Keratinocyte (primary cell): ENCODE data around the gene SUGCT. TPM values are rescaled to one million over a fixed set of nuclear protein-coding genes. Genes with fewer than 3 reads are reported as not detected.

Source experiments
- DNase-seq: peaks from one replicate; pipeline ENCODE4 v3.0.0-alpha.2; 2011; ENCODE audit warnings: low read depth, missing footprints, low spot score
- FAIRE-seq: peaks from 2 replicates; lab custom pipeline; 2011; peaks lifted over from hg19 to GRCh38; lab: Jason Lieb, UNC
- H2AFZ ChIP-seq: 2 replicates; pipeline ENCODE4 v1.6.0; 2012; ENCODE audit warnings: low read length, control low read depth, inconsistent platforms; ENCODE audit not compliant: control insufficient read depth
- H3K27ac ChIP-seq: 2 replicates; pipeline ENCODE4 v1.5.1; 2011; ENCODE audit warnings: low read length; ENCODE audit not compliant: control insufficient read depth, insufficient read depth
- H3K27me3 ChIP-seq: 3 replicates; pipeline ENCODE4 v1.6.0; 2011; ENCODE audit warnings: low read length; ENCODE audit not compliant: control insufficient read depth, insufficient read depth; ENCODE audit errors: extremely low read depth
- H3K36me3 ChIP-seq, 2 experiments: 2 replicates in 1 of 2; 3 replicates in 1 of 2; pipeline ENCODE4 v1.5.1; 2011; ENCODE audit warnings: low read length in 2 of 2, mild to moderate bottlenecking in 1 of 2; ENCODE audit not compliant: control insufficient read depth in 2 of 2, insufficient read depth in 2 of 2; ENCODE audit errors: extremely low read depth in 1 of 2
- H3K4me1 ChIP-seq: 3 replicates; pipeline ENCODE4 v1.5.1; 2011; ENCODE audit warnings: low read length; ENCODE audit not compliant: control insufficient read depth, insufficient read depth; ENCODE audit errors: extremely low read depth
- H3K4me2 ChIP-seq: 3 replicates; pipeline ENCODE4 v1.6.0; 2011; ENCODE audit warnings: low read depth, low read length; ENCODE audit not compliant: control insufficient read depth, insufficient read depth; ENCODE audit errors: extremely low read depth
- H3K4me3 ChIP-seq, 3 experiments: fragments of 200-600 bp in 1 of 3; sonication (generic) in 1 of 3; 2 replicates in 2 of 3; 3 replicates in 1 of 3; pipeline ENCODE4 v1.5.1; 2011 to 2016; ENCODE audit warnings: low read length in 3 of 3, mild to moderate bottlenecking in 3 of 3, control low read depth in 2 of 3, inconsistent platforms in 1 of 3, low read depth in 1 of 3, mixed read lengths in 1 of 3, mixed run types in 1 of 3, moderate library complexity in 1 of 3; ENCODE audit not compliant: control insufficient read depth in 2 of 3, insufficient read depth in 2 of 3; ENCODE audit errors: extremely low read depth in 1 of 3
- H3K79me2 ChIP-seq: 2 replicates; pipeline ENCODE4 v1.6.0; 2012; ENCODE audit warnings: low read length; ENCODE audit not compliant: control insufficient read depth, insufficient read depth
- H3K9ac ChIP-seq: 3 replicates; pipeline ENCODE4 v1.6.0; 2011; ENCODE audit warnings: low read length; ENCODE audit not compliant: control insufficient read depth, insufficient read depth; ENCODE audit errors: extremely low read depth
- H3K9me1 ChIP-seq: 3 replicates; pipeline ENCODE4 v1.6.0; 2011; ENCODE audit warnings: low read length; ENCODE audit not compliant: control insufficient read depth, insufficient read depth; ENCODE audit errors: extremely low read depth
- H3K9me3 ChIP-seq: 2 replicates; pipeline ENCODE4 v1.5.1; 2012; ENCODE audit warnings: low read depth, low read length; ENCODE audit not compliant: control insufficient read depth
- H4K20me1 ChIP-seq: 3 replicates; pipeline ENCODE4 v1.6.0; 2011; ENCODE audit warnings: low read length; ENCODE audit not compliant: control insufficient read depth, insufficient read depth; ENCODE audit errors: extremely low read depth
- EZH2 ChIP-seq: IDR thresholded peaks from one replicate; pipeline ENCODE4 v1.6.1; 2012; ENCODE audit warnings: inconsistent platforms, mild to moderate bottlenecking, low read length, moderate library complexity
- dilution Hi-C: fragments of 300-500 bp; cut with MboI; formaldehyde crosslinking; loops from one replicate; pipeline ENCODE4 v1.7.0; 2020; ENCODE audit warnings: low sequenced_read_pairs; ENCODE audit not compliant: extremely low pct_ligation_motif_present
- polyA plus RNA-seq, 5 experiments: library from polyadenylated mRNA; depleted of rRNA in 3 of 5; stranded (reverse) in 3 of 5; stranded (forward) in 1 of 5; unstranded in 1 of 5; fragments of >200 nt; gene quantifications; 1 replicate in 1 of 5; 2 replicates in 3 of 5; 3 replicates in 1 of 5; pipeline versions ENCODE4 v1.2.1 to v1.2.3, GENCODE V29; 2011 to 2012; ENCODE audit warnings: missing spikeins in 2 of 5, low read depth in 1 of 5, low replicate concordance in 1 of 5
- TF ChIP-seq, protein P1 (sequence below), 3 experiments: IDR thresholded peaks in 1 of 3; conservative IDR thresholded peaks in 1 of 3; optimal IDR thresholded peaks in 1 of 3; 2 replicates in 2 of 3; 3 replicates in 1 of 3; pipeline versions ENCODE3 to v1.5.1; 2011; ENCODE audit warnings: low read length in 3 of 3, mild to moderate bottlenecking in 3 of 3, moderate library complexity in 2 of 3, control low read depth in 1 of 3, inconsistent platforms in 1 of 3; ENCODE audit not compliant: insufficient read depth in 2 of 3; ENCODE audit errors: extremely low read depth in 1 of 3

Gene SUGCT
- polyA plus RNA-seq, 1 donor (not counting 4 experiments of a cell fraction or from before 2014, with no cell fraction given), result 134 TPM

DNA sequence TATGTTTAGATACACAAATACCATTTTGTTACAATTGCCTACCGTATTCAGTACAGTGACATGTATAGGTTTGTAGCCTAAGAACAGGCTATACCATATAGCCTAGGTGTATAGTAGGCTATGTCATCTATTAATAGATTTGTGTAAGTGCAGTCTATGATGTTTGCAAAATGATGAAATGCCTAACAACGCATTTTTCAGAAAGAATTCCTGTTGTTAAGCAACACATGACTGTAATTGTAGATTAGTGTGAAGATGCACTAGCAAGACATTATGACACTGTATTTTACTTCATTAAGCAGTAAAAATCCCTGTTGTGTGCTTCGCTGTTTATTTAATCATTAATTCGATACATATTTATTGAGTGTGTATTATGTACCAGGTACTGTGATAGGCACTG lies 446.0 kb downstream of the SUGCT start:
- H3K27me3 ChIP-seq, result no peaks in the 10 kb centered on the region

DNA sequence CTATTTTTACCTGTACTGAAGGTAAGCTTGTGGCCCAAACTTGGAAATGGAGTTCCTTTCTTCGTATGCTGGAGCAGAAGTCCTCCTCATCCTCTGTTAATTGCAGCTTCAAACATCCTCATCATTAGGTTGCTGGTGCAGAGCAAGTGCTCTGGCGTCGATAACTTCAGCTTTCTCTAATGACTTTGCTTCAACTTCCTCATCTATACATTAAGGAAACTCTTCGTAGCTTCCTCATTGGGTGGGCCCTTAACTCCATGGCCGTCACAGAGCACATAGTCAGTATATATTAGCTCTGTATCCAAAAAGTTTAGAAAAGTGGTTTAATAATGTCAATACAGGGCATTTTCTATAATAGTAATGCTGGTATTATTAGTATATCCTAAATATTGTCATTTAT lies 447.7 kb downstream of the SUGCT start:
- FAIRE-seq (no peak), DNase-seq (no peak)
- H3K4me2 ChIP-seq, result no peak overlapping the region
- peaks cover 6% of the 10 kb centered on the region for H3K4me1 ChIP-seq
- no peak overlapping the region for H3K4me3 ChIP-seq
- H3K79me2 ChIP-seq, result no peaks in the 10 kb centered on the region
- H3K27ac ChIP-seq, result no peak overlapping the region
- no peaks in the 10 kb centered on the region for H3K36me3 ChIP-seq
- H2AFZ ChIP-seq, result no peak overlapping the region
- no peak for TF ChIP-seq EZH2
- TF ChIP-seq, protein P1, sequence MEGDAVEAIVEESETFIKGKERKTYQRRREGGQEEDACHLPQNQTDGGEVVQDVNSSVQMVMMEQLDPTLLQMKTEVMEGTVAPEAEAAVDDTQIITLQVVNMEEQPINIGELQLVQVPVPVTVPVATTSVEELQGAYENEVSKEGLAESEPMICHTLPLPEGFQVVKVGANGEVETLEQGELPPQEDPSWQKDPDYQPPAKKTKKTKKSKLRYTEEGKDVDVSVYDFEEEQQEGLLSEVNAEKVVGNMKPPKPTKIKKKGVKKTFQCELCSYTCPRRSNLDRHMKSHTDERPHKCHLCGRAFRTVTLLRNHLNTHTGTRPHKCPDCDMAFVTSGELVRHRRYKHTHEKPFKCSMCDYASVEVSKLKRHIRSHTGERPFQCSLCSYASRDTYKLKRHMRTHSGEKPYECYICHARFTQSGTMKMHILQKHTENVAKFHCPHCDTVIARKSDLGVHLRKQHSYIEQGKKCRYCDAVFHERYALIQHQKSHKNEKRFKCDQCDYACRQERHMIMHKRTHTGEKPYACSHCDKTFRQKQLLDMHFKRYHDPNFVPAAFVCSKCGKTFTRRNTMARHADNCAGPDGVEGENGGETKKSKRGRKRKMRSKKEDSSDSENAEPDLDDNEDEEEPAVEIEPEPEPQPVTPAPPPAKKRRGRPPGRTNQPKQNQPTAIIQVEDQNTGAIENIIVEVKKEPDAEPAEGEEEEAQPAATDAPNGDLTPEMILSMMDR (optimal IDR thresholded peaks at IDR 0.05 in 1 of 3, IDR thresholded peaks at IDR 0.05 in 1 of 3, conservative IDR thresholded peaks at IDR 0.05 in 1 of 3; ENCODE audit: extremely low read depth in 1 of 3, insufficient read depth in 2 of 3, low read length in 3 of 3), result no peak
- H3K9ac ChIP-seq, result no peak overlapping the region
- dilution Hi-C loops, result no loop called here
- H3K9me3 ChIP-seq, result no peaks in the 10 kb centered on the region
- H4K20me1 ChIP-seq, result no peaks in the 10 kb centered on the region
- H3K9me1 ChIP-seq, result no peaks in the 10 kb centered on the region
- no peaks in the 10 kb centered on the region for H3K27me3 ChIP-seq

More for the DNA sequence above, 446.0 kb downstream of the SUGCT start:
- H3K4me3 ChIP-seq, result no peak overlapping the region
- no peaks in the 10 kb centered on the region for H4K20me1 ChIP-seq
- H3K4me2 ChIP-seq, result no peak overlapping the region
- no peaks in the 10 kb centered on the region for H3K4me1 ChIP-seq
- DNase-seq, result no peak
- FAIRE-seq, result no peak
- dilution Hi-C loops, result no loop called here
- no peaks in the 10 kb centered on the region for H3K36me3 ChIP-seq
- H2AFZ ChIP-seq, result no peak overlapping the region
- no peak overlapping the region for H3K27ac ChIP-seq
- H3K9ac ChIP-seq, result no peak overlapping the region
- no peaks in the 10 kb centered on the region for H3K9me3 ChIP-seq
- TF ChIP-seq, protein P1 (optimal IDR thresholded peaks at IDR 0.05 in 1 of 3, IDR thresholded peaks at IDR 0.05 in 1 of 3, conservative IDR thresholded peaks at IDR 0.05 in 1 of 3; ENCODE audit: extremely low read depth in 1 of 3, insufficient read depth in 2 of 3, low read length in 3 of 3), result no peak
- TF ChIP-seq EZH2, result no peak
- H3K9me1 ChIP-seq, result no peaks in the 10 kb centered on the region
- no peaks in the 10 kb centered on the region for H3K79me2 ChIP-seq
